ENCODE data around the gene TMEM183A. TPM values are rescaled to one million over a fixed set of nuclear protein-coding genes. Genes with fewer than 3 reads are reported as not detected.

The TMEM183A gene
- polyA plus RNA-seq, 3 donors from 2014 or later: 55.0 to 83.2 (median 64.2) TPM

GRCh38 chr1:203063287-203063686 is 56.1 kb downstream of the TMEM183A start:
- Mint-ChIP-seq H3K9me3 (no peaks in the 10 kb centered on the region), H3K4me1 (no peaks in the 10 kb centered on the region), H3K27ac (no peak overlapping the region), H3K4me3 (no peak overlapping the region), H3K27me3 (ENCODE audit: low read depth in 3 of 3) (peaks cover 2 to 8% (median 3%) of the 10 kb centered on the region in 3 donors), H3K36me3 (no peaks in the 10 kb centered on the region)
- no peak for DNase-seq

GRCh38 chr1:203065191-203065590 is 58.0 kb downstream of the TMEM183A start:
- Mint-ChIP-seq H3K36me3 (no peaks in the 10 kb centered on the region), H3K27ac (no peak overlapping the region)

DNA sequence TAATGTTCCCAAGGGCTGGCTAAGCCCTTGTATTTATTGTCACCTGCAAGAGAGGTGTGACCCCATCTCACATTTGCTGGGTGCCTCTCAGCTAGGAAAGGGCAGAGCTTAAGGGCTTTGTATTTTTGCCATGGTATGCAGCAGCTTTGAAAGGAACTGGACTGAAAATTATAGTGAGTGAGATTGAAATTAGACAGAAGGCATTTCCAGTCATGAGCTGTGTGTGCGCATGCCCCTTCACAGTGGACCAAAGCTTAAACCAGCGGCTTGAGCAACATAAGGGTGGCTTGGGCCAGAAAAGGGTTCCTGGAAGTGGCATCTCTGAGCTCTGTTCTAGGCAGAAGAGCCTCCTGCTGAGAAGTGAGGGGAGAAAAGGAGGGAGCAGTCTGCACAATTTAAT is 58.8 kb downstream of the TMEM183A start:
- DNase-seq: no peak
- Mint-ChIP-seq H3K9me3 (no peaks in the 10 kb centered on the region), H3K36me3 (no peaks in the 10 kb centered on the region), H3K4me3 (no peak overlapping the region), H3K27me3 (ENCODE audit: low read depth in 3 of 3) (peaks cover 0 to 1% (median under 1%) of the 10 kb centered on the region in 3 donors), H3K4me1 (no peaks in the 10 kb centered on the region), H3K27ac (no peak overlapping the region)

More at GRCh38 chr1:203065191-203065590, 58.0 kb downstream of the TMEM183A start:
- H3K4me1 Mint-ChIP-seq: no peaks in the 10 kb centered on the region
- DNase-seq: no peak
- peaks cover 2 to 6% (median 2%) of the 10 kb centered on the region in 3 donors for H3K27me3 Mint-ChIP-seq (ENCODE audit: low read depth in 3 of 3)
- H3K9me3 Mint-ChIP-seq: no peaks in the 10 kb centered on the region
- H3K4me3 Mint-ChIP-seq: no peak overlapping the region

DNA sequence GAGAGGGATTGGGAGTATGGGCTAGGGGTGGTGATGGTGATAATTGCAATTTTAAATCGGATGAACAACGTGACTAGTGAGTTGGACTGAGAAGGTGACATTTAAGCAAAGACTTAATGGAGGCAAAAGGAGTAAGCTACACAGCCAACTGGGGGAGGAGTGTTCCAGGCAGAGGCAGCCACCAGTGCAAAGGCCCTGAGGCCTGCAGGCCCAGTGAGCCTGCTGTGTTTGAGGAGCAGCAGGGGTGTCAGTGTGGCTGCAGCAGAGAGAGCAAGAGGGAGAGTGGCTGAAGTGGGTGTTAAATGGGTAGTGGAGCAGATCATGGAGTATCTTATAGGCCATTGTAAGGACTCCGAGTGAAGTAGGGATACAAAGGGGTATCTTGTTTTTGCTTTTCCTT is 59.8 kb downstream of the TMEM183A start:
- no peak for DNase-seq
- no peaks in the 10 kb centered on the region for H3K4me1 Mint-ChIP-seq
- H3K9me3 Mint-ChIP-seq: no peaks in the 10 kb centered on the region
- no peak overlapping the region for H3K27ac Mint-ChIP-seq
- H3K27me3 Mint-ChIP-seq (ENCODE audit: low read depth in 3 of 3): peaks cover 0 to 2% (median 0%) of the 10 kb centered on the region in 3 donors
- no peaks in the 10 kb centered on the region for H3K36me3 Mint-ChIP-seq
- no peak overlapping the region for H3K4me3 Mint-ChIP-seq

DNA sequence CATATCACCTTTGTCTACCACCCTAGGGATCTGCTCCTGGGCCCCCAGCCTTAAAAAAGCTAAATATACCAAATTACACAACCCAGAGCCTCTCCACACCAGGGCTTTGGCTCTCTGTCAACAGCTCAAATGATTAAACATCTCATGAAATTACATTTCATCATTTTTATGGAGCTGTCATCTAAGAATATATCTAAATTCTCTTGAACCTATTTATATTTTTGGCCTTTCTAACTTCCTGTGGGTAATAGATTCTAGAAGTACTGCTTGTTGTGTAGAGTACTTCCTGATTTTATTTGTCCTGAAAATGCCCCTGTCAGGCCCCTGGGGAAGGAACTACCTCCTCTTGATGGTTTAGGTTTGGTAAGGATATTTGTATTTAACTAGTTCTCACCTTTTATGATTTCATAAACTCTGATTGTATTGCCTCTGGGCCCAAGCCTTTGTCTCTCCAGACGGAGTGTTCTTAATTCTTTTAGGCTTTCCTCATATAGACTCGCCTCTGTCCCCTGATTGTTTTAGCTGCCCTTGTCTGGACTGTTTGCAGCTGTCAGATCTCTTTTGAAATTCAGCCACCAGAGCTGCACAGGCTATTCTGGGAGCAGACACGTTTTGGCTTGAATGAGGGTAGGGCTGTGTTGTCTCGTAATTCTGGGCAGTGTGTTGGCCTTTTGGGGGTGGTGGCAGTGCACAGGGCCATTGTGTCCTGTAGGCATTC is 62.0 kb downstream of the TMEM183A start:
- Mint-ChIP-seq H3K4me3 (no peak overlapping the region), H3K27ac (no peak overlapping the region), H3K4me1 (no peaks in the 10 kb centered on the region), H3K36me3 (no peaks in the 10 kb centered on the region), H3K9me3 (no peaks in the 10 kb centered on the region), H3K27me3 (ENCODE audit: low read depth in 3 of 3) (peaks cover 2 to 6% (median 4%) of the 10 kb centered on the region in 3 donors)
- no peak for DNase-seq

DNA sequence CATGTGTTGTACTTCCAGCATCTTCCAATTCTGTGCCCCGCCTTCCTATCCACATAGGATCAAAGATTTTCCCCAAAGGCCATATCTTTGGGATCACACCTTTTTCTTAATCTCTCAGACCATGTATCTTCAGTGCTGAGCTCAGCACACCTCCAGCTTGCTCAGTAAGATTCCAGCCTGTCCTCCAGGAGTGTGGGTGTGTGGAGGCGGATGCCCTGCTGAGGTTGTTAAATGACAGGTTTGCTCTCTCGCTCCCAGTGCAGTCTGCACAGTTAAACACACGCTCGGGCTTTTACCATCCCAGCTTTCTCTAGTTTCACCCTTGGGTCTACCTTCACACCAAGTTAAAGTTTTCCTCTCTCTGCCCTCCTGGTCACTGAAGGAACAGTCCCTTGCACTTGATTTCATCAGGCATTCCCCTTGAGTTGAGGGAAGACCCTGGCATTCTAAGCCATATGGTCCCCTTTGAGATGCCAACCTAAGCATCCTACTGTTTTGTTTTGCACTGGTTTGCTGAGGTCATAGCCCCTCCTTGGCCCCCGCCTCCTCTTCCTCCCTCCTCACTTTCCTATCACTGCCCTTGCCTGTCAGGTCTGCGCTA is 64.9 kb downstream of the TMEM183A start:
- Mint-ChIP-seq H3K4me3 (no peak overlapping the region), H3K4me1 (peaks cover 5% of the 10 kb centered on the region in 2 donors), H3K27ac (no peak overlapping the region), H3K27me3 (ENCODE audit: low read depth in 3 of 3) (peaks cover 7 to 10% (median 9%) of the 10 kb centered on the region in 3 donors), H3K9me3 (no peaks in the 10 kb centered on the region), H3K36me3 (no peaks in the 10 kb centered on the region)
- DNase-seq: no peak

DNA sequence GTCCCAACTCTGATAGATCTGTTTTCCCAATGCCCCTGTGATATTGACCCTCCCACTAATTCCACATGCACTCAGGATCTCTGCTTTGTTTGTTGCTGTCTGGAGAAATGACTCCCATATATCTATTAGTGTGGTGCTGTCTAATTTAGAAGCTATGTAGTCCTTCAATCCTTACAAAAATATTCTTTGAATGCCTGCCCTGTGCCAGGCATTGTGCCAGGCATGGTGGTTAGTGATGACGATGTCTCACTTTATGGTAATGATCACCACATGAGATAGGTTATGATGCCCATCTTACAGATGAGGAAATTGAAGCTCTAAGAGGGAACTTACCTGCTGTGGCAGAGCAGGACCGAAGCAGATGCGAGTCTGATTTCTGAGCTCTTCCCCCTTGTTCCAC is 65.7 kb downstream of the TMEM183A start:
- no peak for DNase-seq
- peaks cover 5% of the 10 kb centered on the region in 2 donors for H3K4me1 Mint-ChIP-seq
- H3K9me3 Mint-ChIP-seq: no peaks in the 10 kb centered on the region
- no peak overlapping the region for H3K4me3 Mint-ChIP-seq
- H3K36me3 Mint-ChIP-seq: no peaks in the 10 kb centered on the region
- H3K27ac Mint-ChIP-seq: no peak overlapping the region
- peaks cover 8 to 10% (median 9%) of the 10 kb centered on the region in 3 donors for H3K27me3 Mint-ChIP-seq (ENCODE audit: low read depth in 3 of 3)

GRCh38 chr1:203073469-203073868 is 66.3 kb downstream of the TMEM183A start:
- H3K27me3 Mint-ChIP-seq (ENCODE audit: low read depth in 3 of 3): peaks cover 8 to 13% (median 9%) of the 10 kb centered on the region in 3 donors
- peaks cover 5% of the 10 kb centered on the region in 2 donors for H3K4me1 Mint-ChIP-seq
- no peak for DNase-seq
- no peaks in the 10 kb centered on the region for H3K9me3 Mint-ChIP-seq
- H3K36me3 Mint-ChIP-seq: no peaks in the 10 kb centered on the region
- no peak overlapping the region for H3K27ac Mint-ChIP-seq
- H3K4me3 Mint-ChIP-seq: no peak overlapping the region

Other genes starting within 250 kb of the TMEM183A start
- 10 to 100 TPM in 1 of 3 donors, 1 to 10 TPM in 2; 4.4 to 26.2 (median 8.7) TPM for gene KDM5B, start 199.0 kb upstream of the TMEM183A start, polyA plus RNA-seq
- gene PCAT6, start 196.4 kb upstream of the TMEM183A start, polyA plus RNA-seq: under 1 TPM in 1 of 3 donors, not detected in 2; 0.73 TPM
- 10 to 100 TPM; 24.5 to 35.8 (median 25.3) TPM for gene RABIF, start 118.2 kb upstream of the TMEM183A start, polyA plus RNA-seq
- 10 to 100 TPM; 10.7 to 27.7 (median 16.5) TPM for gene KLHL12, start 80.1 kb upstream of the TMEM183A start, polyA plus RNA-seq
- 100 to 1,000 TPM in 1 of 3 donors, 10 to 100 TPM in 2; 81.5 to 149 (median 95.0) TPM for gene ADIPOR1, start 49.1 kb upstream of the TMEM183A start, polyA plus RNA-seq
- gene CYB5R1, start 40.1 kb upstream of the TMEM183A start, polyA plus RNA-seq: 10 to 100 TPM; 34.6 to 51.0 (median 48.1) TPM
- gene PPFIA4, start 19.1 kb downstream of the TMEM183A start, polyA plus RNA-seq: not detected
- gene MYOG, start 78.6 kb downstream of the TMEM183A start, polyA plus RNA-seq: not detected
- gene ADORA1, start 120.4 kb downstream of the TMEM183A start, polyA plus RNA-seq: 1 to 10 TPM in 1 of 3 donors, under 1 TPM in 1, not detected in 1; 0.18 to 3.7 TPM
- not detected for gene MYBPH, start 168.5 kb downstream of the TMEM183A start, polyA plus RNA-seq
- not detected for gene CHI3L1, start 179.3 kb downstream of the TMEM183A start, polyA plus RNA-seq
- gene CHIT1, start 222.3 kb downstream of the TMEM183A start, polyA plus RNA-seq: not detected

Measured in immature natural killer cell (primary cell).